ENCODE data around the gene ZWILCH.

The ZWILCH gene

GRCh38 chr15:66572146-66572545 lies 67.0 kb downstream of the ZWILCH start:
- Histone ChIP-seq H3K27me3 (ENCODE audit: insufficient read depth, poor library complexity, severe bottlenecking) (no peaks in the 10 kb centered on the region), H3K27ac (replicated peaks) (no peak overlapping the region), H3K4me3 (replicated peaks; ENCODE audit: insufficient read depth, low read length) (no peak overlapping the region)
- TF ChIP-seq, protein P1, sequence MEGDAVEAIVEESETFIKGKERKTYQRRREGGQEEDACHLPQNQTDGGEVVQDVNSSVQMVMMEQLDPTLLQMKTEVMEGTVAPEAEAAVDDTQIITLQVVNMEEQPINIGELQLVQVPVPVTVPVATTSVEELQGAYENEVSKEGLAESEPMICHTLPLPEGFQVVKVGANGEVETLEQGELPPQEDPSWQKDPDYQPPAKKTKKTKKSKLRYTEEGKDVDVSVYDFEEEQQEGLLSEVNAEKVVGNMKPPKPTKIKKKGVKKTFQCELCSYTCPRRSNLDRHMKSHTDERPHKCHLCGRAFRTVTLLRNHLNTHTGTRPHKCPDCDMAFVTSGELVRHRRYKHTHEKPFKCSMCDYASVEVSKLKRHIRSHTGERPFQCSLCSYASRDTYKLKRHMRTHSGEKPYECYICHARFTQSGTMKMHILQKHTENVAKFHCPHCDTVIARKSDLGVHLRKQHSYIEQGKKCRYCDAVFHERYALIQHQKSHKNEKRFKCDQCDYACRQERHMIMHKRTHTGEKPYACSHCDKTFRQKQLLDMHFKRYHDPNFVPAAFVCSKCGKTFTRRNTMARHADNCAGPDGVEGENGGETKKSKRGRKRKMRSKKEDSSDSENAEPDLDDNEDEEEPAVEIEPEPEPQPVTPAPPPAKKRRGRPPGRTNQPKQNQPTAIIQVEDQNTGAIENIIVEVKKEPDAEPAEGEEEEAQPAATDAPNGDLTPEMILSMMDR (IDR thresholded peaks at IDR 0.05; ENCODE audit: insufficient read depth, low read length) = no peak
- TF ChIP-seq POLR2AphosphoS5 (IDR thresholded peaks at IDR 0.05; ENCODE audit: low read depth) = no peak
- DNase-seq (ENCODE audit: low read depth in 1 of 2, low spot score in 1 of 2) = no peak

GRCh38 chr15:66573348-66573718 lies 68.2 kb downstream of the ZWILCH start:
- Histone ChIP-seq H3K27me3 (ENCODE audit: insufficient read depth, poor library complexity, severe bottlenecking) (no peaks in the 10 kb centered on the region), H3K27ac (replicated peaks) (no peak overlapping the region), H3K4me3 (replicated peaks; ENCODE audit: insufficient read depth, low read length) (no peak overlapping the region)
- DNase-seq (ENCODE audit: low read depth in 1 of 2, low spot score in 1 of 2) = no peak
- no peak for TF ChIP-seq SPI1 (IDR thresholded peaks at IDR 0.05; ENCODE audit: borderline replicate concordance, low read depth)
- TF ChIP-seq POLR2AphosphoS5 (IDR thresholded peaks at IDR 0.05; ENCODE audit: low read depth) = no peak
- TF ChIP-seq, protein P2, sequence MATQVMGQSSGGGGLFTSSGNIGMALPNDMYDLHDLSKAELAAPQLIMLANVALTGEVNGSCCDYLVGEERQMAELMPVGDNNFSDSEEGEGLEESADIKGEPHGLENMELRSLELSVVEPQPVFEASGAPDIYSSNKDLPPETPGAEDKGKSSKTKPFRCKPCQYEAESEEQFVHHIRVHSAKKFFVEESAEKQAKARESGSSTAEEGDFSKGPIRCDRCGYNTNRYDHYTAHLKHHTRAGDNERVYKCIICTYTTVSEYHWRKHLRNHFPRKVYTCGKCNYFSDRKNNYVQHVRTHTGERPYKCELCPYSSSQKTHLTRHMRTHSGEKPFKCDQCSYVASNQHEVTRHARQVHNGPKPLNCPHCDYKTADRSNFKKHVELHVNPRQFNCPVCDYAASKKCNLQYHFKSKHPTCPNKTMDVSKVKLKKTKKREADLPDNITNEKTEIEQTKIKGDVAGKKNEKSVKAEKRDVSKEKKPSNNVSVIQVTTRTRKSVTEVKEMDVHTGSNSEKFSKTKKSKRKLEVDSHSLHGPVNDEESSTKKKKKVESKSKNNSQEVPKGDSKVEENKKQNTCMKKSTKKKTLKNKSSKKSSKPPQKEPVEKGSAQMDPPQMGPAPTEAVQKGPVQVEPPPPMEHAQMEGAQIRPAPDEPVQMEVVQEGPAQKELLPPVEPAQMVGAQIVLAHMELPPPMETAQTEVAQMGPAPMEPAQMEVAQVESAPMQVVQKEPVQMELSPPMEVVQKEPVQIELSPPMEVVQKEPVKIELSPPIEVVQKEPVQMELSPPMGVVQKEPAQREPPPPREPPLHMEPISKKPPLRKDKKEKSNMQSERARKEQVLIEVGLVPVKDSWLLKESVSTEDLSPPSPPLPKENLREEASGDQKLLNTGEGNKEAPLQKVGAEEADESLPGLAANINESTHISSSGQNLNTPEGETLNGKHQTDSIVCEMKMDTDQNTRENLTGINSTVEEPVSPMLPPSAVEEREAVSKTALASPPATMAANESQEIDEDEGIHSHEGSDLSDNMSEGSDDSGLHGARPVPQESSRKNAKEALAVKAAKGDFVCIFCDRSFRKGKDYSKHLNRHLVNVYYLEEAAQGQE (IDR thresholded peaks at IDR 0.05; ENCODE audit: insufficient replicate concordance, low read depth) = no peak
- no peak for TF ChIP-seq GABPA (IDR thresholded peaks at IDR 0.05; ENCODE audit: low read depth)
- TF ChIP-seq, protein P1 (IDR thresholded peaks at IDR 0.05; ENCODE audit: insufficient read depth, low read length) = no peak

- H3K27ac ChIP-seq (replicated peaks) = no peak overlapping the region
- TF ChIP-seq, protein P2 (IDR thresholded peaks at IDR 0.05; ENCODE audit: insufficient replicate concordance, low read depth) = no peak
- TF ChIP-seq, protein P1 (IDR thresholded peaks at IDR 0.05; ENCODE audit: insufficient read depth, low read length) = no peak
- TF ChIP-seq GABPA (IDR thresholded peaks at IDR 0.05; ENCODE audit: low read depth) (no peak), SPI1 (IDR thresholded peaks at IDR 0.05; ENCODE audit: borderline replicate concordance, low read depth) (no peak), POLR2AphosphoS5 (IDR thresholded peaks at IDR 0.05; ENCODE audit: low read depth) (no peak)
- H3K27me3 ChIP-seq (ENCODE audit: insufficient read depth, poor library complexity, severe bottlenecking) = no peaks in the 10 kb centered on the region
- no peak overlapping the region for H3K4me3 ChIP-seq (replicated peaks; ENCODE audit: insufficient read depth, low read length)
- no peak for DNase-seq (ENCODE audit: low read depth in 1 of 2, low spot score in 1 of 2)
Measured at GRCh38 chr15:66573719-66574595, 68.8 kb downstream of the ZWILCH start.

DNA sequence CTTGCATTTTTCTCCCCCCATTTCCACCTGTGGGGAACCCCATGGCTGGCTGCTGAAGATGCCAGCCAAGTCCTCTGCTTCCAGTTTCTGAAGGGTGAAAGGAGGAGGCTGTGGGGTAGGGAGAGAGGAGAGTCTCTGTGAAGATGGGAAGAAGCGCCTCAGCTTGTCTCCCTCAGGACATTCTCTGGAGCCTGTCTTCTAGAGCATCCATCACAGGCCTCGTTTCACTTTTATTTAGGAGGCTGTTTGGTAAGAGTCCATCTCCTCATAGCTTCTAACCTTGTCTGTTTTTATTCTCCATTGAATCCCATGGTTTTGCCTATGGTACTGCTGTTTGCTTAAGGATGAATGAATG lies 69.4 kb downstream of the ZWILCH start:
- no peak overlapping the region for H3K27ac ChIP-seq (replicated peaks)
- no peaks in the 10 kb centered on the region for H3K27me3 ChIP-seq (ENCODE audit: insufficient read depth, poor library complexity, severe bottlenecking)
- TF ChIP-seq SPI1 (IDR thresholded peaks at IDR 0.05; ENCODE audit: borderline replicate concordance, low read depth) (no peak), GABPA (IDR thresholded peaks at IDR 0.05; ENCODE audit: low read depth) (no peak), POLR2AphosphoS5 (IDR thresholded peaks at IDR 0.05; ENCODE audit: low read depth) (no peak)
- TF ChIP-seq, protein P2 (IDR thresholded peaks at IDR 0.05; ENCODE audit: insufficient replicate concordance, low read depth) = no peak
- TF ChIP-seq, protein P1 (IDR thresholded peaks at IDR 0.05; ENCODE audit: insufficient read depth, low read length) = no peak
- no peak overlapping the region for H3K4me3 ChIP-seq (replicated peaks; ENCODE audit: insufficient read depth, low read length)
- DNase-seq (ENCODE audit: low read depth in 1 of 2, low spot score in 1 of 2) = no peak
